Spleen (tissue), 11 donors: ENCODE data around the gene DECR2. TPM values are rescaled to one million over a fixed set of nuclear protein-coding genes. Genes with fewer than 3 reads are reported as not detected.

Source experiments
- DNase-seq: peaks from one replicate; pipeline ENCODE4 v3.0.0-alpha.2; 2020
- H3K27ac ChIP-seq, 8 donors: fragments of 200-600 bp; sonication (generic) in 7 of 8; 1 replicate in 4 of 8; 2 replicates in 4 of 8; pipeline versions ENCODE4 v1.5.0 to v1.8.0; 2016 to 2021; ENCODE audit warnings: inconsistent platforms in 4 of 8, mild to moderate bottlenecking in 4 of 8, moderate library complexity in 1 of 8
- H3K27me3 ChIP-seq, 7 donors: fragments of 200-600 bp; sonication (generic) in 6 of 7; replicated peaks in 1 of 7; 1 replicate in 4 of 7; 2 replicates in 3 of 7; pipeline versions ENCODE4 v1.5.0 to v1.8.0; 2016 to 2021; ENCODE audit warnings: inconsistent platforms in 3 of 7, mild to moderate bottlenecking in 1 of 7
- H3K36me3 ChIP-seq, 6 donors: fragments of 200-600 bp; sonication (generic) in 5 of 6; 1 replicate in 4 of 6; 2 replicates in 2 of 6; pipeline versions ENCODE4 v1.5.0 to v1.8.0; 2016 to 2021; ENCODE audit warnings: inconsistent platforms in 2 of 6
- H3K4me1 ChIP-seq, 6 donors: fragments of 200-600 bp; sonication (generic) in 5 of 6; 1 replicate in 3 of 6; 2 replicates in 3 of 6; pipeline versions ENCODE4 v1.5.0 to v1.8.0; 2016 to 2021; ENCODE audit warnings: inconsistent platforms in 3 of 6
- H3K4me3 ChIP-seq, 8 donors: fragments of 200-600 bp; sonication (generic) in 7 of 8; 1 replicate in 4 of 8; 2 replicates in 4 of 8; pipeline versions ENCODE4 v1.5.0 to v1.8.0; 2016 to 2021; ENCODE audit warnings: inconsistent platforms in 4 of 8, mild to moderate bottlenecking in 4 of 8, moderate library complexity in 2 of 8
- H3K9me3 ChIP-seq, 8 donors: fragments of 200-600 bp; sonication (generic) in 7 of 8; 1 replicate in 4 of 8; 2 replicates in 4 of 8; pipeline versions ENCODE4 v1.5.0 to v1.8.0; 2016 to 2021; ENCODE audit warnings: inconsistent platforms in 4 of 8
- POLR2A ChIP-seq, 3 donors: fragments of 450-650 bp; IDR thresholded peaks; one replicate each; pipeline ENCODE4 v1.5.1; 2017; ENCODE audit warnings: antibody characterized with exemption in 3 of 3, mild to moderate bottlenecking in 1 of 3
- POLR2AphosphoS5 ChIP-seq, 3 donors: sonication (generic); formaldehyde crosslinking; IDR thresholded peaks; one replicate each; pipeline ENCODE4 v1.5.1; 2017; ENCODE audit warnings: antibody characterized with exemption in 3 of 3
- WGBS, 5 donors: extraction: QIAGEN DNeasy Blood & Tissue Kit in 3 of 5; methylation state at CpG; one replicate each; pipeline versions ENCODE4 v1.1.5 to v1.1.7; 2013 to 2018; 5-methylcytosine and 5-hydroxymethylcytosine counted together
- intact Hi-C: fragments of 100-400 bp; cut with DNase I; formaldehyde crosslinking; loops from one replicate; pipeline ENCODE4 v1.15.0; 2023; ENCODE audit warnings: low total_unique reads
- polyA plus RNA-seq, 3 donors: library from polyadenylated mRNA; stranded (reverse); fragments of 200-250 nt; gene quantifications; one replicate each; pipeline ENCODE4 v1.2.1, GENCODE V29; 2013
- total RNA-seq, 7 donors: library from RNA; depleted of rRNA in 3 of 7; stranded (reverse); fragments of >200 nt in 3 of 7; fragmentation: NEBNext Ultra II Directional in 4 of 7; extraction: Animal tissue kit (Norgen Biotek cat#: 25700) in 4 of 7; gene quantifications; one replicate each; pipeline versions ENCODE4 v1.1.0 to v1.2.1, GENCODE V29; 2016 to 2021
- TF ChIP-seq, protein P1 (sequence below), 11 experiments: fragments of 200-600 bp in 7 of 11; fragments of 450-650 bp in 4 of 11; sonication (generic) in 4 of 11; IDR thresholded peaks in 8 of 11; conservative IDR thresholded peaks in 3 of 11; 1 replicate in 7 of 11; 2 replicates in 4 of 11; pipeline versions ENCODE4 v1.4.0 to v1.8.0; 2016 to 2021; ENCODE audit warnings: antibody characterized with exemption in 11 of 11, inconsistent platforms in 4 of 11, mild to moderate bottlenecking in 1 of 11
- donor health status: healthy with polysubstance abuse.
- donor health status: DM: no; HTN: no; CAD: no; lungs with moderate emphysema.
- donor health status: DM: no; HTN: no; CAD: no.
- donor health status: Bipolar disorder and iron deficiency.
- donor health status: healthy.
- donor health status: DM: no; HTN: no; CAD: no.
- donor health status: DM: yes; HTN: yes; CAD: no.

DECR2 gene
- total and polyA plus RNA-seq, 10 donors: 8.9 to 19.5 (median 12.0) TPM

DNA sequence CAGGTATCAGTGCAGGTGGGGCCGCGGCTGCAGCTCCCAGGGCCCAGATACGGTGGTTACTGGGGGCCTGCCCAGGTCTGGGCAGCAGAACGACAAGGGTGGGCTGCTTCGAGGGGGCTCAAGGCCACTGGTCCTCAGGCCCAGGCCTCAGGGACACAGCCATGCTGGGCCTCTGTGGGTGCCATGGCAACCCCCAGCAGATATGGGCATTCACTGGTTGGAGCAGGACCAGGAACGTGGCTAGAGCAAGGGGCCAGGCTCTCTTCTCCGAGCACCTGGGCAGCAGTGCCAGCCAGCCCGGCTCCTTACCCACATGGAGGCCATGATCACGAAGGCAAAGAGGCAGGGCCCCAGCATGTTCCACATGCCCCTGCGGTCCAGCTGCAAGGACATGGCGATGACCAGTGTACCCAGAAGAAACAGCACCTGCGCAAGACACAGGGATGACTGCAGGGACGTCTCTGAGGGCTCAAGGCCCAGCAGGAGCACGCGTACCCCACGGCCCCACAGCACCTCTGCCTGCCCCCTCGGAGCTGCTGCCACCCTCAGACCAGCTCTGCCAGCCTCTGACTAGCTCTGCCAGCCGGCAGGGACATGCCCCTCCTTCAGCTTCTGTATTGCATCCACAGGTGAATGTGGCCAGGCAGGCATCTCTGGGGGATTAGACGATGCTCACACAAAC is 29.2 kb upstream of the DECR2 start:
- intact Hi-C loops: no loop called here
- Histone ChIP-seq H3K4me3 (no peak overlapping the region), H3K36me3 (peaks cover 0 to 87% (median 74%) of the 10 kb centered on the region in 6 donors), H3K4me1 (peaks cover 9 to 32% (median 25%) of the 10 kb centered on the region in 6 donors), H3K27me3 (no peaks in the 10 kb centered on the region), H3K27ac (no peak overlapping the region), H3K9me3 (no peaks in the 10 kb centered on the region)
- DNase-seq: peak; percentile 77
- 92 to 97% (median 95%) methylated on average over 9 to 19 of the region's 19 CpGs for WGBS, 5 donors
- TF ChIP-seq, protein P1, sequence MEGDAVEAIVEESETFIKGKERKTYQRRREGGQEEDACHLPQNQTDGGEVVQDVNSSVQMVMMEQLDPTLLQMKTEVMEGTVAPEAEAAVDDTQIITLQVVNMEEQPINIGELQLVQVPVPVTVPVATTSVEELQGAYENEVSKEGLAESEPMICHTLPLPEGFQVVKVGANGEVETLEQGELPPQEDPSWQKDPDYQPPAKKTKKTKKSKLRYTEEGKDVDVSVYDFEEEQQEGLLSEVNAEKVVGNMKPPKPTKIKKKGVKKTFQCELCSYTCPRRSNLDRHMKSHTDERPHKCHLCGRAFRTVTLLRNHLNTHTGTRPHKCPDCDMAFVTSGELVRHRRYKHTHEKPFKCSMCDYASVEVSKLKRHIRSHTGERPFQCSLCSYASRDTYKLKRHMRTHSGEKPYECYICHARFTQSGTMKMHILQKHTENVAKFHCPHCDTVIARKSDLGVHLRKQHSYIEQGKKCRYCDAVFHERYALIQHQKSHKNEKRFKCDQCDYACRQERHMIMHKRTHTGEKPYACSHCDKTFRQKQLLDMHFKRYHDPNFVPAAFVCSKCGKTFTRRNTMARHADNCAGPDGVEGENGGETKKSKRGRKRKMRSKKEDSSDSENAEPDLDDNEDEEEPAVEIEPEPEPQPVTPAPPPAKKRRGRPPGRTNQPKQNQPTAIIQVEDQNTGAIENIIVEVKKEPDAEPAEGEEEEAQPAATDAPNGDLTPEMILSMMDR (IDR thresholded peaks at IDR 0.05 in 8 of 11, conservative IDR thresholded peaks at IDR 0.05 in 3 of 11): no peak
- no peak for TF ChIP-seq POLR2AphosphoS5 (IDR thresholded peaks at IDR 0.05)

DNA sequence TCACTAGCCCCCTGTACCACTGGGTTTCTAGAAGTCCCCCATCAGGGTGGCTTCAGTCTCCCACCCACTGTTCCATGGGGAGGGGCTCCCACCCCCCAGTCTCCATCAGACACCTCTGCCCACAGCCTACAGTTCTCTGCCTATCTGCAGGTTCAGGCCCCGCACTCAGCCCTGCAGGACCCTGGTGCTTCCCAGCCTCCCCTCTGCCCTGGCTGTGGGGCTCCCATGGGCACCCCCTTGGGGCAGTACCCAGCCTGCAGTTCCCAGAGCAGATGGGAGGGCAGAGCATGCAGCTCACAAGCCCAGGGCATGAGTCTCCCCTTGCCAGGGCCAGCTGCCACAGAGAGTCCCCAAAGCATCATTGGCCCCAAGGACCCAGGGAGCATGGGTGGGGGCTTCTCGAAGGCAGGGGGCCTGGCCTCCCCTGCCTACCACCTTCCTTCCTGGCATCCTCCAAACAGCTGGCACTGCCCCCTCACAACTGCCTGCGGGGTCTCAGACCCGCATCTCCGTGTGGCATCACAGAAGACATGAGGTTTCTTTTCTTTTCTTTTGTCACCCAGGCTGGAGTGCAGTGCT is 28.6 kb upstream of the DECR2 start:
- no peak overlapping the region for H3K4me3 ChIP-seq
- peaks cover 9 to 32% (median 25%) of the 10 kb centered on the region in 6 donors for H3K4me1 ChIP-seq
- TF ChIP-seq, protein P1 (IDR thresholded peaks at IDR 0.05 in 8 of 11, conservative IDR thresholded peaks at IDR 0.05 in 3 of 11): no peak
- TF ChIP-seq POLR2A (IDR thresholded peaks at IDR 0.05) (no peak), POLR2AphosphoS5 (IDR thresholded peaks at IDR 0.05) (no peak)
- no peak overlapping the region for H3K27ac ChIP-seq
- intact Hi-C loops: no loop called here
- H3K36me3 ChIP-seq: peaks cover 0 to 85% (median 71%) of the 10 kb centered on the region in 6 donors
- WGBS, 5 donors: 81 to 96% (median 92%) methylated on average over 4 to 5 of the region's 5 CpGs
- peak; percentile 62 for DNase-seq
- H3K9me3 ChIP-seq: no peaks in the 10 kb centered on the region
- H3K27me3 ChIP-seq: no peaks in the 10 kb centered on the region

DNA sequence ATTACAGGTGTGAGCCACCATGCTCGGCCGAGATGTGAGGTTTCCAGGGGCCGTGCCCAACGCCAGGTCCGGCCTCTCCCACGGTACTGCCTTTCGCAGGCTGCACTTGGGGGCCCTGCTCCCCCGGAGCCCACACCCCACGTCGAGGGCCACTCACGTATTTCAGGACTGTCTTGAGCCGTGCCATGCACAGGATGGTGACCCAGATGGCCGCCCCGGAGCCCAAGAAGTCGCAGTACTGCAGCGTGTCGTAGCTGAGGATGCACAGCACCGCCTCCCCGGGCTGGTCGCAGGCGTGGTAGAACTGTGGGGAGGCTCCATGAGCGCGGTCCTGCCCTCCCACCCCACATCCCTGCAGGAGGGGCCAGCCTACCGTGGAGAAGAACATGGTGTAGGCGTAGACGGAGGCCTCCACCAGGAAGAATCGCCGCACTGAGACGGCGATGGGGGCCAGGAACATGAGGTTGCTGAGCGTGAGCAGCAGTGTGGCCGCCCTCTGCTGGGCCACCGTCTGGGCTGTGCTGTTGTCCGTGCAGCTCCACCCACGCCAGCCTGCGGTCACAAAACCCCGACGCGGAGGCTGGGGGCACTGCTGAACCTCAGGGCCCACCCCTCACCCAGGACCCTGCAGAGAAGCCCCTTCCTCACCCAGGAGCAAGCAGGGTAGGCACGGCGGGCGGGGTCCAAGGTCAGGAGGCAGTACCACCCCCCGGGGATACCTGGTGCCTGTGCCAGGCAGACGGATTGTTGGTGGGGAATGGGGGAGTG is 27.7 kb upstream of the DECR2 start:
- no peak overlapping the region for H3K4me3 ChIP-seq
- H3K9me3 ChIP-seq: no peaks in the 10 kb centered on the region
- H3K27me3 ChIP-seq: no peaks in the 10 kb centered on the region
- WGBS, 5 donors: 93 to 96% (median 94%) methylated on average over 39 to 44 of the region's 44 CpGs
- intact Hi-C loops: no loop called here
- H3K36me3 ChIP-seq: peaks cover 0 to 76% (median 61%) of the 10 kb centered on the region in 6 donors
- no peak overlapping the region for H3K27ac ChIP-seq
- TF ChIP-seq, protein P1 (IDR thresholded peaks at IDR 0.05 in 8 of 11, conservative IDR thresholded peaks at IDR 0.05 in 3 of 11): no peak
- no peak for TF ChIP-seq POLR2AphosphoS5 (IDR thresholded peaks at IDR 0.05)
- no peak for TF ChIP-seq POLR2A (IDR thresholded peaks at IDR 0.05)
- DNase-seq: peak; percentile 72
- H3K4me1 ChIP-seq: peaks cover 9 to 33% (median 26%) of the 10 kb centered on the region in 6 donors

DNA sequence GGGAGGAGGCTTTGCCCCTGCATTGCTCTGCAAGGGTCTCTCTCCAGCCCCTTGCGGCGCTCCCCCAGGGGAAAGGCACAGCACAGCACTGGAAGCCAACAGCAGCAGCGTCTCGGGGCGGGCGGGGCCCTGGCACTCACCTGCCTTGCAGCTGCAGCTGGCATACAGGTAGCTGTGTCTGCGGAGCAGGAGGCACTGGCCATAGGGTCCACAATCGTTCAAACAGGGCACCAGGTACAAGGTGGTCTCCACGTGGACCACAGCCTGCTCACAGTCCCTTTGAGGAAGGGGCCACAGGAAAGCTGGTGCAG is 27.1 kb upstream of the DECR2 start:
- Histone ChIP-seq H3K9me3 (no peaks in the 10 kb centered on the region), H3K4me3 (no peak overlapping the region), H3K27me3 (no peaks in the 10 kb centered on the region), H3K27ac (no peak overlapping the region), H3K36me3 (peaks cover 0 to 70% (median 61%) of the 10 kb centered on the region in 6 donors), H3K4me1 (peaks cover 9 to 33% (median 24%) of the 10 kb centered on the region in 6 donors)
- intact Hi-C loops: no loop called here
- DNase-seq: no peak
- TF ChIP-seq POLR2AphosphoS5 (IDR thresholded peaks at IDR 0.05): no peak
- TF ChIP-seq, protein P1 (IDR thresholded peaks at IDR 0.05 in 8 of 11, conservative IDR thresholded peaks at IDR 0.05 in 3 of 11): no peak
- TF ChIP-seq POLR2A (IDR thresholded peaks at IDR 0.05): no peak
- WGBS, 5 donors: 91 to 97% (median 95%) methylated on average over 8 to 9 of the region's 9 CpGs
